NCI-H2107 treated with DMSO at 0.1 percent for 48 hours (cell line): Measurements from ENCODE around the gene RNF133.
"Not testable (repeated sequence)": the region's sequence is repeated elsewhere in the genome, so short reads cannot be mapped to it uniquely, and the experiment has no call there.

ENCODE experiments used
- DNase-seq: peaks from one replicate; lab custom pipeline; 2025; ENCODE audit not compliant: unreplicated experiment; lab: John Stamatoyannopoulos, UW

Gene RNF133

GRCh38 chr7:122691569-122692235, 7.2 kb downstream of the RNF133 start:
- DNase-seq: no peak

GRCh38 chr7:122689346-122690109, 9.4 kb downstream of the RNF133 start:
- no peak for DNase-seq

- no peak for DNase-seq
These were observed 10.4 kb downstream of the RNF133 start for GRCh38 chr7:122688400-122688998.

GRCh38 chr7:122686360-122686878, 12.5 kb downstream of the RNF133 start:
- no peak for DNase-seq

GRCh38 chr7:122684504-122684903, 14.4 kb downstream of the RNF133 start:
- no peak for DNase-seq

GRCh38 chr7:122682815-122683550, 15.9 kb downstream of the RNF133 start:
- DNase-seq: no peak

- DNase-seq: not testable (repeated sequence)
These were observed 17.7 kb downstream of the RNF133 start for GRCh38 chr7:122681186-122681585.

GRCh38 chr7:122679813-122680212, 19.1 kb downstream of the RNF133 start:
- no peak for DNase-seq

GRCh38 chr7:122679269-122679709, 19.6 kb downstream of the RNF133 start:
- not testable (repeated sequence) for DNase-seq

GRCh38 chr7:122677149-122677548, 21.8 kb downstream of the RNF133 start:
- DNase-seq: no peak

- DNase-seq: no peak
These were observed 22.5 kb downstream of the RNF133 start for GRCh38 chr7:122676466-122676865.

GRCh38 chr7:122675621-122676020, 23.3 kb downstream of the RNF133 start:
- DNase-seq: no peak

GRCh38 chr7:122675011-122675410, 23.9 kb downstream of the RNF133 start:
- no peak for DNase-seq

GRCh38 chr7:122674502-122674901, 24.4 kb downstream of the RNF133 start:
- DNase-seq: peak; percentile 30

GRCh38 chr7:122673951-122674350, 25.0 kb downstream of the RNF133 start:
- DNase-seq: no peak

- DNase-seq: no peak
These were observed 26.4 kb downstream of the RNF133 start for GRCh38 chr7:122672536-122672935.

- DNase-seq: no peak
These were observed 35.2 kb downstream of the RNF133 start for GRCh38 chr7:122663733-122664132.

- no peak for DNase-seq
These were observed 40.1 kb downstream of the RNF133 start for GRCh38 chr7:122658856-122659255.

GRCh38 chr7:122653685-122654084, 45.2 kb downstream of the RNF133 start:
- no peak for DNase-seq

- DNase-seq: no peak
These were observed 46.0 kb downstream of the RNF133 start for GRCh38 chr7:122652876-122653275.

- no peak for DNase-seq
These were observed 47.5 kb downstream of the RNF133 start for GRCh38 chr7:122651451-122651850.
